AG04450 (cell line): ENCODE results near the gene KRTAP9-7. TPM values are rescaled to one million over a fixed set of nuclear protein-coding genes. Genes with fewer than 3 reads are reported as not detected.
"Not testable (repeated sequence)": the region's sequence is repeated elsewhere in the genome, so short reads cannot be mapped to it uniquely, and the experiment has no call there.

ENCODE experiments used
- CTCF ChIA-PET: fragments of 300-600, 350-600 bp; formaldehyde crosslinking; extraction: SDS; loops from one replicate; lab custom pipeline; 2022; ENCODE audit warnings: antibody characterized with exemption, inconsistent platforms; lab: Charles Lee
- POLR2A ChIA-PET: fragments of 350-600 bp; formaldehyde crosslinking; extraction: SDS; loops from one replicate; lab custom pipeline; 2021; ENCODE audit warnings: antibody characterized with exemption, inconsistent platforms; lab: Yijun Ruan, JAX
- DNase-seq: peaks from one replicate; pipeline ENCODE4 v3.0.0-alpha.2; 2011; ENCODE audit warnings: low read depth, low spot score
- H3K27ac ChIP-seq: one replicate; pipeline ENCODE4 v1.5.1; 2012; ENCODE audit warnings: low read depth, low read length, control low read depth
- H3K27me3 ChIP-seq: one replicate; pipeline ENCODE4 v1.6.0; 2012; ENCODE audit warnings: low read length; ENCODE audit not compliant: control insufficient read depth, insufficient read depth
- H3K4me3 ChIP-seq: 2 replicates; pipeline ENCODE4 v1.5.1; 2011; ENCODE audit warnings: mild to moderate bottlenecking, low read depth, low read length, control low read depth
- H3K9me3 ChIP-seq: 2 replicates; pipeline ENCODE4 v1.5.1; 2012; ENCODE audit warnings: low read length; ENCODE audit not compliant: control insufficient read depth, insufficient read depth
- CTCF ChIP-seq: IDR thresholded peaks from 2 replicates; pipeline ENCODE4 v1.5.1; 2011; ENCODE audit warnings: low read depth, low read length, control low read depth, inconsistent platforms
- polyA plus RNA-seq: library from polyadenylated mRNA; depleted of rRNA; stranded (reverse); fragments of >200 nt; gene quantifications from 2 replicates; pipeline ENCODE4 v1.2.3, GENCODE V29; 2011

Gene KRTAP9-7
- polyA plus RNA-seq, 1 experiment, result not detected

GRCh38 chr17:41246995-41247787, 28.3 kb upstream of the KRTAP9-7 start:
- H3K27me3 ChIP-seq, result peaks cover 13% of the 10 kb centered on the region
- H3K27ac ChIP-seq, H3K9me3 ChIP-seq, H3K4me3 ChIP-seq, DNase-seq, POLR2A ChIA-PET: not testable (repeated sequence)
- CTCF ChIA-PET, result interaction anchor here (0.7 kb wide), 1 partner anchor 416 kb away, joined by 3 read pairs; no protein-coding TSS in a partner anchor

- H3K27ac ChIP-seq, POLR2A ChIA-PET, DNase-seq, H3K9me3 ChIP-seq, H3K4me3 ChIP-seq: not testable (repeated sequence)
- peaks cover 18% of the 10 kb centered on the region for H3K27me3 ChIP-seq
- CTCF ChIA-PET, result interaction anchor here (1.0 kb wide), 1 partner anchor 399 kb away, joined by 3 read pairs; no protein-coding TSS in a partner anchor
Measured at GRCh38 chr17:41249637-41250240, 25.8 kb upstream of the KRTAP9-7 start, which contains the start of gene KRTAP9-4. KRTAP9-4 (plus strand) TSS chr17:41249687; CDS start chr17:41249721, 34 bp downstream.

- CTCF ChIA-PET, result interaction anchor here (0.5 kb wide), 1 partner anchor 852 kb away, joined by 3 read pairs; no protein-coding TSS in a partner anchor
- Histone ChIP-seq H3K9me3 (no peaks in the 10 kb centered on the region), H3K27ac (no peak overlapping the region), H3K4me3 (no peak overlapping the region), H3K27me3 (peaks cover 18% of the 10 kb centered on the region)
- DNase-seq, result no peak
- POLR2A ChIA-PET, result no interaction called here
- no peak for TF ChIP-seq CTCF
Measured at GRCh38 chr17:41251261-41251660, 24.2 kb upstream of the KRTAP9-7 start.

GRCh38 chr17:41254861-41255260, 20.6 kb upstream of the KRTAP9-7 start:
- ChIA-PET CTCF (no interaction called here), POLR2A (no interaction called here)
- peaks cover 9% of the 10 kb centered on the region for H3K27me3 ChIP-seq
- no peaks in the 10 kb centered on the region for H3K9me3 ChIP-seq
- no peak for DNase-seq
- H3K27ac ChIP-seq, result no peak overlapping the region
- no peak for TF ChIP-seq CTCF
- no peak overlapping the region for H3K4me3 ChIP-seq

- H3K4me3 ChIP-seq, DNase-seq, POLR2A ChIA-PET, H3K27me3 ChIP-seq, H3K27ac ChIP-seq, H3K9me3 ChIP-seq: not testable (repeated sequence)
- CTCF ChIA-PET, result interaction anchor here (0.6 kb wide), 1 partner anchor 809 kb away, joined by 10 read pairs; no protein-coding TSS in a partner anchor
Measured at GRCh38 chr17:41255381-41256290, 19.9 kb upstream of the KRTAP9-7 start, which contains the start of gene KRTAP9-9. KRTAP9-9 (plus strand) TSS chr17:41255384.

GRCh38 chr17:41256291-41256685, 19.2 kb upstream of the KRTAP9-7 start:
- CTCF ChIA-PET, result interaction anchor here (0.6 kb wide), 1 partner anchor 810 kb away, joined by 10 read pairs; no protein-coding TSS in a partner anchor
- Histone ChIP-seq H3K27me3 (peaks cover 7% of the 10 kb centered on the region), H3K9me3 (no peaks in the 10 kb centered on the region), H3K27ac (no peak overlapping the region), H3K4me3 (no peak overlapping the region)
- TF ChIP-seq CTCF, result no peak
- POLR2A ChIA-PET, result no interaction called here
- DNase-seq, result no peak
